SU-DHL-6 (cell line): ENCODE data around the gene COG5.
A peak's percentile ranks its signal among the peaks of the same experiment; 100 is the strongest.

Experiments
- H2AFZ ChIP-seq: fragments of 200-600 bp; sonication (generic); 2 replicates; pipeline ENCODE4 v1.6.1; 2014; ENCODE audit warnings: low read depth, mild to moderate bottlenecking, moderate library complexity, mixed read lengths, antibody characterized with exemption, low read length; ENCODE audit not compliant: severe bottlenecking
- H3F3A ChIP-seq: fragments of 200-600 bp; shearing (Covaris generic); 2 replicates; pipeline ENCODE4 v1.6.0; 2016; ENCODE audit warnings: antibody characterized with exemption, mild to moderate bottlenecking; ENCODE audit not compliant: insufficient read depth
- H3K27ac ChIP-seq: fragments of 200-600 bp; sonication (generic); 2 replicates; pipeline ENCODE4 v1.5.1; 2016; ENCODE audit warnings: low read depth, mild to moderate bottlenecking, low read length, moderate library complexity, mixed read lengths
- H3K27me3 ChIP-seq: fragments of 200-600 bp; sonication (generic), shearing (Covaris generic); 2 replicates; pipeline ENCODE4 v1.6.0; 2014; ENCODE audit warnings: mild to moderate bottlenecking, low read length
- H3K36me3 ChIP-seq: fragments of 200-600 bp; sonication (generic); 2 replicates; pipeline ENCODE4 v1.6.1; 2014; ENCODE audit warnings: mild to moderate bottlenecking, low read length, mixed read lengths
- H3K4me2 ChIP-seq: fragments of 300-600, 200-600 bp; shearing (Covaris generic), sonication (generic); 2 replicates; pipeline ENCODE4 v1.6.0; 2014; ENCODE audit warnings: low read length, low read depth, mild to moderate bottlenecking; ENCODE audit not compliant: poor library complexity, severe bottlenecking
- H3K4me3 ChIP-seq: fragments of 200-600 bp; sonication (generic); 2 replicates; pipeline ENCODE4 v1.5.1; 2014; ENCODE audit warnings: antibody characterized with exemption, low read length, mild to moderate bottlenecking, mixed read lengths; ENCODE audit not compliant: insufficient read depth, poor library complexity, severe bottlenecking
- H3K79me2 ChIP-seq: fragments of 200-600 bp; sonication (generic); 2 replicates; pipeline ENCODE4 v1.6.1; 2014; ENCODE audit warnings: mild to moderate bottlenecking, low read length, moderate library complexity; ENCODE audit not compliant: insufficient read depth
- H3K9ac ChIP-seq: fragments of 200-600 bp; sonication (generic); 2 replicates; pipeline ENCODE4 v1.7.0; 2014; ENCODE audit warnings: mild to moderate bottlenecking, low read length
- H3K9me2 ChIP-seq: fragments of 200-600 bp; sonication (generic); replicated peaks from 2 replicates; pipeline ENCODE4 v1.6.1; 2014; ENCODE audit warnings: low read length; ENCODE audit not compliant: insufficient read depth
- H3K9me3 ChIP-seq: fragments of 200-600 bp; sonication (generic); 2 replicates; pipeline ENCODE4 v1.6.1; 2014; ENCODE audit warnings: low read length, mixed read lengths; ENCODE audit not compliant: insufficient read depth
- H4K20me1 ChIP-seq: fragments of 200-600 bp; sonication (generic); 2 replicates; pipeline ENCODE4 v1.6.1; 2014; ENCODE audit warnings: low read depth, mild to moderate bottlenecking, antibody characterized with exemption, low read length, moderate library complexity, mixed read lengths
- CTCF ChIP-seq: fragments of 200-600 bp; sonication (generic); IDR thresholded peaks from one replicate; pipeline ENCODE4 v1.5.1; 2017; ENCODE audit warnings: antibody characterized with exemption, mild to moderate bottlenecking, low read length, moderate library complexity; ENCODE audit not compliant: insufficient read depth, poor library complexity, severe bottlenecking
- EZH2phosphoT487 ChIP-seq: fragments of 200-600 bp; sonication (generic), shearing (Covaris generic); conservative IDR thresholded peaks from 2 replicates; pipeline ENCODE4 v1.6.1; 2018; ENCODE audit warnings: mild to moderate bottlenecking, antibody characterized with exemption, low read length, moderate library complexity, mixed read lengths

COG5 gene

GRCh38 chr7:107344286-107344685, 219.4 kb downstream of the COG5 start:
- H3K4me3 ChIP-seq: no peak overlapping the region
- H3K27me3 ChIP-seq: no peaks in the 10 kb centered on the region
- H3K4me2 ChIP-seq: no peak overlapping the region
- no peaks in the 10 kb centered on the region for H4K20me1 ChIP-seq
- H3K79me2 ChIP-seq: no peaks in the 10 kb centered on the region; the same call in 1 of the 2 replicates
- no peak overlapping the region for H2AFZ ChIP-seq
- no peaks in the 10 kb centered on the region for H3K9me3 ChIP-seq
- no peaks in the 10 kb centered on the region for H3F3A ChIP-seq
- H3K27ac ChIP-seq: no peak overlapping the region
- no peaks in the 10 kb centered on the region for H3K9me2 ChIP-seq
- TF ChIP-seq EZH2phosphoT487: no peak
- no peak for TF ChIP-seq CTCF
- no peaks in the 10 kb centered on the region for H3K36me3 ChIP-seq
- no peak overlapping the region for H3K9ac ChIP-seq

DNA sequence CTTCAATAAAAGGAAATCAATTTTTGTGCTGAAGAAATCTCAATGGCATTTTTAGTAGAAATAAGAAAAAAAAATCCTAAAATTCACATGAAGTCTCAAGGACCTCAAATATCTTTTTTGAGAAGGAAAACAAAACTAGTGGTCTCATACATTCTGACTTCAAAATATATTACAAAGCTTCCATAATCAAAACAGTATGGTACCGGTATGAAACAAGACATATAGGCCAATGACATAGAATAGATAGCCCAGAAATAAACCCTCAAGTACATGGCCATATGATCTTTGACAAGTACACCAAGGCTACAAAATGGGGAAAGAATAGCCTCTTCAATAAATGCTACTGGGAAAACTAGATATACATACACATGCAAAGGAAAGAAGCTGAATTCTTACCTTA, 225.6 kb downstream of the COG5 start:
- H2AFZ ChIP-seq: no peak overlapping the region
- H3K79me2 ChIP-seq: no peaks in the 10 kb centered on the region; the same call in 1 of the 2 replicates
- no peak overlapping the region for H3K4me2 ChIP-seq
- no peaks in the 10 kb centered on the region for H4K20me1 ChIP-seq
- no peaks in the 10 kb centered on the region for H3K27me3 ChIP-seq
- H3K9me2 ChIP-seq: no peaks in the 10 kb centered on the region
- no peak overlapping the region for H3K27ac ChIP-seq
- no peak for TF ChIP-seq CTCF
- no peak for TF ChIP-seq EZH2phosphoT487
- H3K9ac ChIP-seq: no peak overlapping the region
- H3F3A ChIP-seq: no peaks in the 10 kb centered on the region; the same call in 1 of the 2 replicates
- H3K9me3 ChIP-seq: peaks cover 7% of the 10 kb centered on the region; the same call in 1 of the 2 replicates
- H3K4me3 ChIP-seq: no peak overlapping the region
- H3K36me3 ChIP-seq: no peaks in the 10 kb centered on the region

- no peaks in the 10 kb centered on the region for H4K20me1 ChIP-seq
- no peaks in the 10 kb centered on the region for H3K36me3 ChIP-seq
- no peaks in the 10 kb centered on the region for H3K27me3 ChIP-seq
- H3K27ac ChIP-seq: peak overlapping the region; percentile 78
- no peaks in the 10 kb centered on the region for H3K9me2 ChIP-seq
- peak overlapping the region; percentile 87 for H2AFZ ChIP-seq
- no peaks in the 10 kb centered on the region for H3K79me2 ChIP-seq
- no peak for TF ChIP-seq EZH2phosphoT487
- no peak for TF ChIP-seq CTCF
- peak overlapping the region; percentile 100 for H3K4me2 ChIP-seq
- H3F3A ChIP-seq: peaks cover 8% of the 10 kb centered on the region; the same call in 1 of the 2 replicates
- peak overlapping the region; percentile 60 for H3K9ac ChIP-seq
- H3K9me3 ChIP-seq: no peaks in the 10 kb centered on the region
- peak overlapping the region; percentile 39 for H3K4me3 ChIP-seq
Measured at GRCh38 chr7:107332488-107333269, 231.0 kb downstream of the COG5 start.
